HepG2 (cell line): ENCODE data around the gene STK40. TPM values are rescaled to one million over a fixed set of nuclear protein-coding genes. Genes with fewer than 3 reads are reported as not detected.

Experiments
- BORCS8-MEF2B ChIP-seq: sonication (generic); formaldehyde crosslinking; IDR thresholded peaks from 2 replicates; pipeline ENCODE4 v1.8.0; 2022; ENCODE audit warnings: mild to moderate bottlenecking, missing genetic modification reagents
- CREB1 ChIP-seq, 2 experiments: fragments of 450-650 bp in 1 of 2; IDR thresholded peaks; 2 replicates each; pipeline ENCODE4 v1.6.1; 2016 to 2017; ENCODE audit warnings: control low read depth in 1 of 2, mild to moderate bottlenecking in 1 of 2, missing compliant biosample characterization in 1 of 2, missing genetic modification characterization in 1 of 2
- KAT8 ChIP-seq: IDR thresholded peaks from 2 replicates; pipeline ENCODE4 v1.6.1; 2016; ENCODE audit warnings: missing genetic modification reagents, missing compliant biosample characterization
- KLF16 ChIP-seq, 2 experiments: sonication (generic) in 1 of 2; formaldehyde crosslinking in 1 of 2; IDR thresholded peaks; 2 replicates each; pipeline versions ENCODE4 v1.6.1 to v1.8.0; 2016 to 2023; ENCODE audit warnings: missing genetic modification reagents in 2 of 2, missing compliant biosample characterization in 1 of 2
- RAD21 ChIP-seq: fragments of 450-650 bp; formaldehyde crosslinking; IDR thresholded peaks from 2 replicates; pipeline ENCODE4 v1.5.0; 2020; ENCODE audit warnings: mild to moderate bottlenecking
- SALL1 ChIP-seq: sonication (generic); formaldehyde crosslinking; IDR thresholded peaks from 2 replicates; pipeline ENCODE4 v1.8.0; 2022; ENCODE audit warnings: mild to moderate bottlenecking, missing genetic modification reagents
- SAP130 ChIP-seq: IDR thresholded peaks from 2 replicates; pipeline ENCODE4 v1.6.1; 2016; ENCODE audit warnings: low read depth
- SMC3 ChIP-seq: IDR thresholded peaks from 2 replicates; pipeline ENCODE4 v1.6.1; 2011; ENCODE audit warnings: low read length, improper control_type of control experiment
- SSRP1 ChIP-seq: IDR thresholded peaks from 2 replicates; pipeline ENCODE4 v1.6.1; 2016; ENCODE audit warnings: control low read depth
- THAP11 ChIP-seq: IDR thresholded peaks from 2 replicates; pipeline ENCODE4 v1.6.1; 2016; ENCODE audit warnings: missing biosample characterization, missing genetic modification reagents
- ZFP37 ChIP-seq: sonication (generic); formaldehyde crosslinking; IDR thresholded peaks from 2 replicates; pipeline ENCODE4 v1.4.0; 2020; ENCODE audit warnings: missing genetic modification reagents, borderline replicate concordance
- ZKSCAN5 ChIP-seq: sonication (generic); formaldehyde crosslinking; IDR thresholded peaks from 2 replicates; pipeline ENCODE4 v1.5.1; 2020; ENCODE audit warnings: mild to moderate bottlenecking, missing genetic modification reagents
- ZNF687 ChIP-seq: sonication (generic); formaldehyde crosslinking; IDR thresholded peaks from 2 replicates; pipeline ENCODE4 v1.5.1; 2020; ENCODE audit warnings: mild to moderate bottlenecking, missing genetic modification reagents, moderate library complexity
- ZNF740 ChIP-seq: sonication (generic); formaldehyde crosslinking; IDR thresholded peaks from 2 replicates; pipeline ENCODE4 v1.4.0; 2020; ENCODE audit warnings: missing genetic modification reagents
- ZSCAN31 ChIP-seq: sonication (generic); formaldehyde crosslinking; IDR thresholded peaks from 2 replicates; pipeline ENCODE4 v1.5.0; 2020; ENCODE audit warnings: low read depth, mild to moderate bottlenecking, missing genetic modification reagents
- polyA plus RNA-seq, 8 experiments: library from polyadenylated mRNA; depleted of rRNA in 3 of 8; stranded (reverse) in 7 of 8; unstranded in 1 of 8; fragments of >200 nt; fragmentation: Illumina TruSeq in 4 of 8; extraction: Trizol in 4 of 8; gene quantifications; 2 replicates each; pipeline versions ENCODE4 v1.2.1 to v1.2.3, GENCODE V29; 2011 to 2016; ENCODE audit warnings: low read depth in 4 of 8, missing spikeins in 1 of 8, mixed read lengths in 1 of 8; ENCODE audit not compliant: insufficient read depth in 1 of 8
- total RNA-seq, 5 experiments: library from RNA; depleted of rRNA; stranded (reverse); fragments of >200 nt; fragmentation: Illumina TruSeq; extraction: Trizol; gene quantifications; 2 replicates each; pipeline ENCODE4 v1.2.3, GENCODE V29; 2016; ENCODE audit warnings: low read depth in 1 of 5
- TF ChIP-seq, protein P1 (sequence below): sonication (generic); formaldehyde crosslinking; IDR thresholded peaks from 2 replicates; pipeline ENCODE4 v1.5.0; 2020; ENCODE audit warnings: mild to moderate bottlenecking, missing genetic modification reagents, borderline replicate concordance
- TF ChIP-seq, protein P2 (sequence below): IDR thresholded peaks from 2 replicates; pipeline ENCODE4 v1.6.1; 2012; ENCODE audit warnings: inconsistent platforms
- TF ChIP-seq, protein P3 (sequence below): sonication (generic); formaldehyde crosslinking; IDR thresholded peaks from 2 replicates; pipeline ENCODE4 v1.5.1; 2020; ENCODE audit warnings: mild to moderate bottlenecking, moderate library complexity, missing genetic modification reagents

The STK40 gene
- total and polyA plus RNA-seq, 2 of the 13 experiments (the other 11 are each of a cell fraction or from before 2014, with no cell fraction given), result 33.8 to 35.1 TPM

GRCh38 chr1:36369061-36369861 is 16.5 kb downstream of the STK40 start (continued):
- peak; percentile 96 for TF ChIP-seq ZNF740
- TF ChIP-seq BORCS8-MEF2B (CRISPR knock-in tag), result no peak
- TF ChIP-seq, protein P1, sequence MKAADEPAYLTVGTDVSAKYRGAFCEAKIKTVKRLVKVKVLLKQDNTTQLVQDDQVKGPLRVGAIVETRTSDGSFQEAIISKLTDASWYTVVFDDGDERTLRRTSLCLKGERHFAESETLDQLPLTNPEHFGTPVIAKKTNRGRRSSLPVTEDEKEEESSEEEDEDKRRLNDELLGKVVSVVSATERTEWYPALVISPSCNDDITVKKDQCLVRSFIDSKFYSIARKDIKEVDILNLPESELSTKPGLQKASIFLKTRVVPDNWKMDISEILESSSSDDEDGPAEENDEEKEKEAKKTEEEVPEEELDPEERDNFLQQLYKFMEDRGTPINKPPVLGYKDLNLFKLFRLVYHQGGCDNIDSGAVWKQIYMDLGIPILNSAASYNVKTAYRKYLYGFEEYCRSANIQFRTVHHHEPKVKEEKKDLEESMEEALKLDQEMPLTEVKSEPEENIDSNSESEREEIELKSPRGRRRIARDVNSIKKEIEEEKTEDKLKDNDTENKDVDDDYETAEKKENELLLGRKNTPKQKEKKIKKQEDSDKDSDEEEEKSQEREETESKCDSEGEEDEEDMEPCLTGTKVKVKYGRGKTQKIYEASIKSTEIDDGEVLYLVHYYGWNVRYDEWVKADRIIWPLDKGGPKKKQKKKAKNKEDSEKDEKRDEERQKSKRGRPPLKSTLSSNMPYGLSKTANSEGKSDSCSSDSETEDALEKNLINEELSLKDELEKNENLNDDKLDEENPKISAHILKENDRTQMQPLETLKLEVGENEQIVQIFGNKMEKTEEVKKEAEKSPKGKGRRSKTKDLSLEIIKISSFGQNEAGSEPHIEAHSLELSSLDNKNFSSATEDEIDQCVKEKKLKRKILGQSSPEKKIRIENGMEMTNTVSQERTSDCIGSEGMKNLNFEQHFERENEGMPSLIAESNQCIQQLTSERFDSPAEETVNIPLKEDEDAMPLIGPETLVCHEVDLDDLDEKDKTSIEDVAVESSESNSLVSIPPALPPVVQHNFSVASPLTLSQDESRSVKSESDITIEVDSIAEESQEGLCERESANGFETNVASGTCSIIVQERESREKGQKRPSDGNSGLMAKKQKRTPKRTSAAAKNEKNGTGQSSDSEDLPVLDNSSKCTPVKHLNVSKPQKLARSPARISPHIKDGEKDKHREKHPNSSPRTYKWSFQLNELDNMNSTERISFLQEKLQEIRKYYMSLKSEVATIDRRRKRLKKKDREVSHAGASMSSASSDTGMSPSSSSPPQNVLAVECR (CRISPR knock-in tag), result peak; percentile 14; the same call in 1 of the 2 replicates
- 0 out of 4 replicates have a peak, but pooled peaks of 1 of the 2 experiments have one; percentile 52 for TF ChIP-seq KLF16 (CRISPR knock-in tag; IDR thresholded peaks at IDR 0.05)
- 0 out of 2 replicates have a peak, but pooled peaks have one; percentile 25 for TF ChIP-seq KAT8 (CRISPR knock-in tag)
- peak; percentile 51 for TF ChIP-seq SAP130
- TF ChIP-seq, protein P2, sequence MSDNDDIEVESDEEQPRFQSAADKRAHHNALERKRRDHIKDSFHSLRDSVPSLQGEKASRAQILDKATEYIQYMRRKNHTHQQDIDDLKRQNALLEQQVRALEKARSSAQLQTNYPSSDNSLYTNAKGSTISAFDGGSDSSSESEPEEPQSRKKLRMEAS, result peak; percentile 21; the same call in 1 of the 2 replicates
- no peak for TF ChIP-seq ZSCAN31 (CRISPR knock-in tag)
- peak; percentile 79 for TF ChIP-seq RAD21
- TF ChIP-seq THAP11 (CRISPR knock-in tag), result peak; percentile 72
- TF ChIP-seq SSRP1, result 0 out of 2 replicates have a peak, but pooled peaks have one; percentile 58
- peak; percentile 42 for TF ChIP-seq ZNF687 (CRISPR knock-in tag)
- no peak for TF ChIP-seq ZKSCAN5
- TF ChIP-seq SMC3, result peak; percentile 91
- no peak for TF ChIP-seq CREB1 (IDR thresholded peaks at IDR 0.05)
- peak; percentile 53; the same call in 1 of the 2 replicates for TF ChIP-seq CREB1 (CRISPR knock-in tag; IDR thresholded peaks at IDR 0.05)
- TF ChIP-seq SALL1, result peak; percentile 25; the same call in 1 of the 2 replicates
- TF ChIP-seq, protein P3, sequence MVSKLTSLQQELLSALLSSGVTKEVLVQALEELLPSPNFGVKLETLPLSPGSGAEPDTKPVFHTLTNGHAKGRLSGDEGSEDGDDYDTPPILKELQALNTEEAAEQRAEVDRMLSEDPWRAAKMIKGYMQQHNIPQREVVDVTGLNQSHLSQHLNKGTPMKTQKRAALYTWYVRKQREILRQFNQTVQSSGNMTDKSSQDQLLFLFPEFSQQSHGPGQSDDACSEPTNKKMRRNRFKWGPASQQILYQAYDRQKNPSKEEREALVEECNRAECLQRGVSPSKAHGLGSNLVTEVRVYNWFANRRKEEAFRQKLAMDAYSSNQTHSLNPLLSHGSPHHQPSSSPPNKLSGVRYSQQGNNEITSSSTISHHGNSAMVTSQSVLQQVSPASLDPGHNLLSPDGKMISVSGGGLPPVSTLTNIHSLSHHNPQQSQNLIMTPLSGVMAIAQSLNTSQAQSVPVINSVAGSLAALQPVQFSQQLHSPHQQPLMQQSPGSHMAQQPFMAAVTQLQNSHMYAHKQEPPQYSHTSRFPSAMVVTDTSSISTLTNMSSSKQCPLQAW (CRISPR knock-in tag), result 0 out of 2 replicates have a peak, but pooled peaks have one; percentile 16
- no peak for TF ChIP-seq ZFP37 (CRISPR knock-in tag)
